Astrocyte of the spinal cord (primary cell): Measurements from ENCODE around the gene FGD4.

Experiments used
- DNase-seq: peaks from one replicate; pipeline ENCODE4 v3.0.0; 2011; ENCODE audit warnings: low read depth, low spot score
- H3K4me3 ChIP-seq: 2 replicates; pipeline ENCODE4 v1.5.1; 2011; ENCODE audit warnings: low read depth, mild to moderate bottlenecking, low read length, moderate library complexity
- in situ Hi-C: cut with HindIII; loops from 2 replicates; pipeline ENCODE4 v1.10.0; 2017; ENCODE audit warnings: low sequenced_read_pairs
- TF ChIP-seq, protein P1 (sequence below): IDR thresholded peaks from 2 replicates; pipeline ENCODE4 v1.5.1; 2012; ENCODE audit warnings: low read depth, mild to moderate bottlenecking, low read length, inconsistent platforms

The FGD4 gene

DNA sequence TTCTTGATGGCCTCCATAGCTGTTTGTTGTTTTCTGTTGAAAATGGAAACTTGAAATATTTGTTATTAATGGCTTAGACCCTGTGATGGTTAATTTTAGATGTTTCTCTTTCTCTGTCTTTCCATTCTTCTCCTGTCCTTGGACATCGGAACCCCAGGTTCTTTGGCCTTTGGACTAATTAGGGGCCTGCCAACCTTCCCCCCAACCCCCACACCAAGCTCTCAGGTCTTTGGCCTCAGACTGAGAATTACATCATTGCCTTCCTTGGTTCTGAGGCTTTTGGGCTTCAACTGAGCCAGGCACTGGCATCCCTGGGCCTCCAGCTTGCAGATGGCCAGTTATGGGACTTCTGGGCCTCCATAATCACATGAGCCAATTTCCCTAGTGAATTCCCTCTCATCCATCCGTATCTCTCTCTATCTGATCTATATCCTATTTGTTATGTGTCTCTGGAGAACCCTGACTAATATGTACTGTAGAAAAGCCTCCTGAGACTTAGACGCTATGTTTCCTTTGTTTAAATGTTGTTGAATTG lies 71.6 kb downstream of the FGD4 start:
- in situ Hi-C loops, result no loop called here
- TF ChIP-seq, protein P1, sequence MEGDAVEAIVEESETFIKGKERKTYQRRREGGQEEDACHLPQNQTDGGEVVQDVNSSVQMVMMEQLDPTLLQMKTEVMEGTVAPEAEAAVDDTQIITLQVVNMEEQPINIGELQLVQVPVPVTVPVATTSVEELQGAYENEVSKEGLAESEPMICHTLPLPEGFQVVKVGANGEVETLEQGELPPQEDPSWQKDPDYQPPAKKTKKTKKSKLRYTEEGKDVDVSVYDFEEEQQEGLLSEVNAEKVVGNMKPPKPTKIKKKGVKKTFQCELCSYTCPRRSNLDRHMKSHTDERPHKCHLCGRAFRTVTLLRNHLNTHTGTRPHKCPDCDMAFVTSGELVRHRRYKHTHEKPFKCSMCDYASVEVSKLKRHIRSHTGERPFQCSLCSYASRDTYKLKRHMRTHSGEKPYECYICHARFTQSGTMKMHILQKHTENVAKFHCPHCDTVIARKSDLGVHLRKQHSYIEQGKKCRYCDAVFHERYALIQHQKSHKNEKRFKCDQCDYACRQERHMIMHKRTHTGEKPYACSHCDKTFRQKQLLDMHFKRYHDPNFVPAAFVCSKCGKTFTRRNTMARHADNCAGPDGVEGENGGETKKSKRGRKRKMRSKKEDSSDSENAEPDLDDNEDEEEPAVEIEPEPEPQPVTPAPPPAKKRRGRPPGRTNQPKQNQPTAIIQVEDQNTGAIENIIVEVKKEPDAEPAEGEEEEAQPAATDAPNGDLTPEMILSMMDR, result no peak

DNA sequence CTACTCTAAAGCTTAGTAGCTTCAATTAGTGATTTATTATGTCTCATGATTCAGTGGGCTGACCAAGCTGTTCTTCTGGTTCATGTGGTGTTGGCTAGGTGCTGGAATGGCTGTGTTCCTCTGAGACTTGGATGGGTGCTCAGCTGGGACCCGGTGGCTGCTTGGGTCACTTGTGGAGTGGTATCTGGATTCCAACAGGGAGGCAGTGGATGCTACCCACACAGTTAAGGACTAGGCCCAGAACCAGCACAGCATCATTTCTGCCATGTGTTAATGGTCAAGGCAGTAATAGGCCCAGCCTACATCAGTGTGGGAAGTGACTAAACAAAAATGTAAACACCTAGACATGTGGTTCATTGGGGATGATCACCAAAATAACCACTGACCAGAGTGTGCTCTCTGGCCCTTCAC lies 72.2 kb downstream of the FGD4 start:
- in situ Hi-C loops, result no loop called here
- H3K4me3 ChIP-seq, result no peak overlapping the region
- TF ChIP-seq, protein P1, result no peak
- no peak for DNase-seq

More for the DNA sequence above, 71.6 kb downstream of the FGD4 start:
- DNase-seq, result no peak
- H3K4me3 ChIP-seq, result no peak overlapping the region

DNA sequence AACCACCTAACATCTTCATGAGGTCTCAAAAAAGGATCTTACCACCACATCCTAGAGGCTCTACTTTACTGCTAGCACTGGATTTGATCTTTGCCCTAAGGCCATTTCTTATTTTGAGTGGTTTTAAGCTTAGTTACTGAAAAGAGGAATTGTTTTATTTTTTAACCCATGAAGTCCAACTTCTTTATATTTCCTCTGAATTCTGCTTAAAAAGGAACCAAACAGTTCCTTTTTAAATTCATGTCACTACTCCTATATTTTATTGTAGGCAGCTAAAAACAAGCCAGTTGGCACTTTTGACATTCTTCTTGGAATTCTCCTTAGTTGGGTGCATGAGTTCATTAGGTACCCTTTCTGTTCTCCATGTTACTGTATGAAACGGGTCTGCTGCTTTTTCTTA lies 76.4 kb downstream of the FGD4 start:
- in situ Hi-C loops, result no loop called here
- DNase-seq, result no peak
- no peak overlapping the region for H3K4me3 ChIP-seq
- TF ChIP-seq, protein P1, result no peak

- TF ChIP-seq, protein P1, result no peak
Measured at GRCh38 chr12:32476446-32476845, 77.1 kb downstream of the FGD4 start.

DNA sequence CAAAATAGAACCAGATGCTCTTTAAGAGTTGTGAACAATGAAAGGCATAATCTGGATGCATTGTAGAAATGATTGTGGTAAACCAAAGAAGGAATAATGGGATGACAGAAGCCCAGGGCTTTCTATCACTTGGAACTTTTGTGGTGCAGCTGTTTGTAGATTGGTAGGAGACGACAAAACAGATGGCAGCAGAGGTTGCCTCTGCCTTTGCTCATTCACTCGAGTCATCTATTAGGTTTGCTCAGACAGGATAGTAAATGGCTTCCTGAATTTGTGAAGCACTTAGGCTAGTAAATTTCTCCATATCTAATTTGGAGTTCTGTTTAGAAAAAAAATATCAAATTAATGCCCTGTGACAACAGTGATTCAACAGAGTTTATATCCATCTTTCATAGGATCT lies 78.4 kb downstream of the FGD4 start:
- in situ Hi-C loops, result no loop called here
- peak; percentile 44 for DNase-seq
- no peak overlapping the region for H3K4me3 ChIP-seq
- TF ChIP-seq, protein P1, result no peak

More at GRCh38 chr12:32476446-32476845, 77.1 kb downstream of the FGD4 start:
- no peak for DNase-seq
- H3K4me3 ChIP-seq, result no peak overlapping the region
- in situ Hi-C loops, result no loop called here

- H3K4me3 ChIP-seq, result no peak overlapping the region
- in situ Hi-C loops, result no loop called here
- no peak for DNase-seq
- TF ChIP-seq, protein P1, result no peak
Measured at GRCh38 chr12:32478166-32478565, 78.8 kb downstream of the FGD4 start.
